ENCODE data around the gene ISYNA1.

- TF ChIP-seq CTCF (IDR thresholded peaks at IDR 0.05; ENCODE audit: insufficient read depth, low read depth, low read length) (no peak), EZH2 (IDR thresholded peaks at IDR 0.05; ENCODE audit: insufficient read depth, low read length) (no peak)
These were observed 45.0 kb downstream of the ISYNA1 start for GRCh38 chr19:18392926-18393325.

All from astrocyte (in vitro differentiated cells and primary cell).